ENCODE data around the gene NDUFB11.

The NDUFB11 gene

DNA sequence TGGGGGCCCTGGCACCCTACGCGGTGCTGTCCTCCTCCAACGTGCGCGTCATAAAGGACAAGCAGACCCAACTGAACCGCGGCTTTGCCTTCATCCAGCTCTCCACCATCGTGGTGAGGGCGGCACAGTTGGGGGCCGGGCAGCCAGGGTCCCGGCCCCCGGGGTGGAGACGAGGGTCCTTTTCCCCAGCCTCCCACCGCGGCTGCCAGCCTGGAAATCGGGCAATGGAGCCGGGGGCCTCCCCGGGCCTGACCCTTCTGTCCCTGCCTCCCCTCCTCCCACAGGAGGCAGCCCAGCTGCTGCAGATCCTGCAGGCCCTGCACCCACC, 35.4 kb upstream of the NDUFB11 start:
- TF ChIP-seq YY1 (IDR thresholded peaks at IDR 0.05; ENCODE audit: low read depth) (no peak), NFIC (IDR thresholded peaks at IDR 0.05) (no peak), FOXM1 (IDR thresholded peaks at IDR 0.05; ENCODE audit: borderline replicate concordance, low read depth) (no peak), EGR1 (IDR thresholded peaks at IDR 0.05) (no peak), TEAD4 (IDR thresholded peaks at IDR 0.05) (no peak), TCF12 (IDR thresholded peaks at IDR 0.05; ENCODE audit: low read depth) (no peak), TAF1 (IDR thresholded peaks at IDR 0.05; ENCODE audit: low read depth) (no peak), RAD21 (IDR thresholded peaks at IDR 0.05; ENCODE audit: low read depth) (no peak), ZBTB7A (IDR thresholded peaks at IDR 0.05; ENCODE audit: low read depth) (no peak), EP300 (IDR thresholded peaks at IDR 0.05; ENCODE audit: borderline replicate concordance) (no peak), CEBPB (IDR thresholded peaks at IDR 0.05) (no peak), CREB1 (IDR thresholded peaks at IDR 0.05; ENCODE audit: low read depth) (no peak)
- TF ChIP-seq, protein P1, sequence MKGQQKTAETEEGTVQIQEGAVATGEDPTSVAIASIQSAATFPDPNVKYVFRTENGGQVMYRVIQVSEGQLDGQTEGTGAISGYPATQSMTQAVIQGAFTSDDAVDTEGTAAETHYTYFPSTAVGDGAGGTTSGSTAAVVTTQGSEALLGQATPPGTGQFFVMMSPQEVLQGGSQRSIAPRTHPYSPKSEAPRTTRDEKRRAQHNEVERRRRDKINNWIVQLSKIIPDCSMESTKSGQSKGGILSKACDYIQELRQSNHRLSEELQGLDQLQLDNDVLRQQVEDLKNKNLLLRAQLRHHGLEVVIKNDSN (IDR thresholded peaks at IDR 0.05): no peak
- TF ChIP-seq, protein P2, sequence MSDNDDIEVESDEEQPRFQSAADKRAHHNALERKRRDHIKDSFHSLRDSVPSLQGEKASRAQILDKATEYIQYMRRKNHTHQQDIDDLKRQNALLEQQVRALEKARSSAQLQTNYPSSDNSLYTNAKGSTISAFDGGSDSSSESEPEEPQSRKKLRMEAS (IDR thresholded peaks at IDR 0.05): no peak
- TF ChIP-seq, protein P3, sequence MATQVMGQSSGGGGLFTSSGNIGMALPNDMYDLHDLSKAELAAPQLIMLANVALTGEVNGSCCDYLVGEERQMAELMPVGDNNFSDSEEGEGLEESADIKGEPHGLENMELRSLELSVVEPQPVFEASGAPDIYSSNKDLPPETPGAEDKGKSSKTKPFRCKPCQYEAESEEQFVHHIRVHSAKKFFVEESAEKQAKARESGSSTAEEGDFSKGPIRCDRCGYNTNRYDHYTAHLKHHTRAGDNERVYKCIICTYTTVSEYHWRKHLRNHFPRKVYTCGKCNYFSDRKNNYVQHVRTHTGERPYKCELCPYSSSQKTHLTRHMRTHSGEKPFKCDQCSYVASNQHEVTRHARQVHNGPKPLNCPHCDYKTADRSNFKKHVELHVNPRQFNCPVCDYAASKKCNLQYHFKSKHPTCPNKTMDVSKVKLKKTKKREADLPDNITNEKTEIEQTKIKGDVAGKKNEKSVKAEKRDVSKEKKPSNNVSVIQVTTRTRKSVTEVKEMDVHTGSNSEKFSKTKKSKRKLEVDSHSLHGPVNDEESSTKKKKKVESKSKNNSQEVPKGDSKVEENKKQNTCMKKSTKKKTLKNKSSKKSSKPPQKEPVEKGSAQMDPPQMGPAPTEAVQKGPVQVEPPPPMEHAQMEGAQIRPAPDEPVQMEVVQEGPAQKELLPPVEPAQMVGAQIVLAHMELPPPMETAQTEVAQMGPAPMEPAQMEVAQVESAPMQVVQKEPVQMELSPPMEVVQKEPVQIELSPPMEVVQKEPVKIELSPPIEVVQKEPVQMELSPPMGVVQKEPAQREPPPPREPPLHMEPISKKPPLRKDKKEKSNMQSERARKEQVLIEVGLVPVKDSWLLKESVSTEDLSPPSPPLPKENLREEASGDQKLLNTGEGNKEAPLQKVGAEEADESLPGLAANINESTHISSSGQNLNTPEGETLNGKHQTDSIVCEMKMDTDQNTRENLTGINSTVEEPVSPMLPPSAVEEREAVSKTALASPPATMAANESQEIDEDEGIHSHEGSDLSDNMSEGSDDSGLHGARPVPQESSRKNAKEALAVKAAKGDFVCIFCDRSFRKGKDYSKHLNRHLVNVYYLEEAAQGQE (IDR thresholded peaks at IDR 0.05; ENCODE audit: low read depth): no peak

DNA sequence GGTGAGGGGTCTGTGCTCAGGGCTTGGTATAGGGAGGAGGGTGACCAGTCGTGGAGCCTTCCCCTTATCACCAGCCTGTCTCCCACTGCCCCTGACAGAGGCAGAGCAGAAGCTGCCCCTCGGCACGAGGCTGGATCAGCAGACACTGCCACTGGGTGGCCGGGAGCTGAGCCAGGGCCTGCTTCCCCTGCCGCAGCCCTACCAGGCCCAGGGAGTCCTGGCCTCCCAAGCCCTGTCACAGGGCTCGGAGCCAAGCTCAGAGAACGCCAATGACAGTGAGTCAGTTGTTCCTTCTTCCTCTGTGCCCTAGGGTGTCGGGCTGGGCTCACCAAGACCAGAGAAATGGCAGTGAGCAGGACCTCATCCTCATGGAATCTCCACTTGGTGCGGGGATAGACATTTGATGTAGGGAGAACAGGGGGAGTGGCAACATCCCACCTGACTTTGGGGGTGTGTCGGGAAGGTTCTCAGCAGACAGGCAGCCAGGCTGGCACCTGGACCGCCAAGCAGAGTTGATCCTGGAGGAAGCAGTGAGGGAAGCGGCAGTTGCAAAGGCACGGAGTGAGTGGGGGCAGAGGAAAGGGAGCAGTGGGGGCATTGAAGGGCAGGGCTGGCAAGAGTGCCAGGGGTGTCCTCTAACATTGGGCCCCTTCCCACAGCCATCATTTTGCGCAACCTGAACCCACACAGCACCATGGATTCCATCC, 34.9 kb upstream of the NDUFB11 start:
- TF ChIP-seq NFIC (IDR thresholded peaks at IDR 0.05) (no peak), EGR1 (IDR thresholded peaks at IDR 0.05) (no peak), TEAD4 (IDR thresholded peaks at IDR 0.05) (no peak), ZBTB7A (IDR thresholded peaks at IDR 0.05; ENCODE audit: low read depth) (no peak), CREB1 (IDR thresholded peaks at IDR 0.05; ENCODE audit: low read depth) (no peak), FOXM1 (IDR thresholded peaks at IDR 0.05; ENCODE audit: borderline replicate concordance, low read depth) (no peak), EP300 (IDR thresholded peaks at IDR 0.05; ENCODE audit: borderline replicate concordance) (no peak), RAD21 (IDR thresholded peaks at IDR 0.05; ENCODE audit: low read depth) (no peak), TAF1 (IDR thresholded peaks at IDR 0.05; ENCODE audit: low read depth) (no peak)
- TF ChIP-seq, protein P1 (IDR thresholded peaks at IDR 0.05): no peak
- TF ChIP-seq, protein P3 (IDR thresholded peaks at IDR 0.05; ENCODE audit: low read depth): no peak

DNA sequence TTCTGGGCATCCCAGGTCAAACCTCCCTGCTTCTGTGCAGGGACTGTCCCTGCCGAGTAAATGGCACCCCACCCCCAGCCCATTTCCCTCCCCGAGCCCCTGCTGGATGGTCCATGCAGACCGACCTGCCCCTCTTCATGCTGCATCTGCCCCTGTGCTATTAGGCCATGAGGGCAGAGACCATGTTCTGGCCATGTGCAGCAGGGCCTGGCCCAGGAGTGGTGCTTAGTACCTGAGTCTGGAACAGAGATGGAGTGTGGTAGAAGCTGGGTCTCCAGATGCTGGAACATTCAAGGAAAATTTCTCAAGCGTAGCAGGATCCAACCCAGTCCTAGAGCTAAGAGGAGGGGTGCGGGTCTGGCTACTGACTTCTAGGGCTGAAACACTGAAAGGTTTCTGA, 33.8 kb upstream of the NDUFB11 start:
- TF ChIP-seq EGR1 (IDR thresholded peaks at IDR 0.05): no peak
- TF ChIP-seq TEAD4 (IDR thresholded peaks at IDR 0.05): no peak
- TF ChIP-seq, protein P2 (IDR thresholded peaks at IDR 0.05): no peak
- TF ChIP-seq EP300 (IDR thresholded peaks at IDR 0.05; ENCODE audit: borderline replicate concordance): no peak
- TF ChIP-seq YY1 (IDR thresholded peaks at IDR 0.05; ENCODE audit: low read depth): no peak
- no peak for TF ChIP-seq TAF1 (IDR thresholded peaks at IDR 0.05; ENCODE audit: low read depth)
- TF ChIP-seq, protein P3 (IDR thresholded peaks at IDR 0.05; ENCODE audit: low read depth): no peak
- TF ChIP-seq CEBPB (IDR thresholded peaks at IDR 0.05): no peak
- no peak for TF ChIP-seq NFIC (IDR thresholded peaks at IDR 0.05)
- TF ChIP-seq RAD21 (IDR thresholded peaks at IDR 0.05; ENCODE audit: low read depth): no peak

DNA sequence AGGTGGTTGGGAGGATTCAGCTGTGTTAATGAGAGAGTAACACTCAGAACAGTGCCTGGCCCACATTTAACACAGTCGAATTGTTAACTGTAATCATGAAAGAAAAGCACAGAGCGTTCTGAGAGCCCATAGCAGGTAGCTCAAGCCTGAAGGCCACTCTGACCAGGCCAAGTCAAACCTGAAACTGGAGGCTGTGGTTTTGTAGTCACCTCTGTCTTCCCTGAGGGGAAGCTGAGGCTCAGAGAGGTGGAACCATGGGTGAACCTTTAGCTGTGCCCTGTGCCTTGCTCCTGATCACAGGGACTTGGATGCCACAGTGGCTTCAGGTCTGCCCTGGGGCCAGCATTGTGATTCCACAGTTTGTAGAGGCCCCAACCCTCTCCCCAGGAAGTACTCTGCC, 32.6 kb upstream of the NDUFB11 start:
- TF ChIP-seq EP300 (IDR thresholded peaks at IDR 0.05; ENCODE audit: borderline replicate concordance) (no peak), CEBPB (IDR thresholded peaks at IDR 0.05) (no peak), TAF1 (IDR thresholded peaks at IDR 0.05; ENCODE audit: low read depth) (no peak), CREB1 (IDR thresholded peaks at IDR 0.05; ENCODE audit: low read depth) (no peak), TCF12 (IDR thresholded peaks at IDR 0.05; ENCODE audit: low read depth) (no peak), NFIC (IDR thresholded peaks at IDR 0.05) (no peak), ZBTB7A (IDR thresholded peaks at IDR 0.05; ENCODE audit: low read depth) (no peak), YY1 (IDR thresholded peaks at IDR 0.05; ENCODE audit: low read depth) (no peak), FOXM1 (IDR thresholded peaks at IDR 0.05; ENCODE audit: borderline replicate concordance, low read depth) (no peak)
- TF ChIP-seq, protein P2 (IDR thresholded peaks at IDR 0.05): no peak
- TF ChIP-seq, protein P3 (IDR thresholded peaks at IDR 0.05; ENCODE audit: low read depth): no peak
- TF ChIP-seq, protein P1 (IDR thresholded peaks at IDR 0.05): no peak

All from Ishikawa (cell line).